ENCODE data around the gene WAPL. TPM values are rescaled to one million over a fixed set of nuclear protein-coding genes. Genes with fewer than 3 reads are reported as not detected.

Gene WAPL
- total and polyA plus RNA-seq, 2 of the 8 experiments (the other 6 are each of a cell fraction or from before 2014, with no cell fraction given), result 12.8 to 48.1 TPM

GRCh38 chr10:86399514-86399878 is 122.1 kb downstream of the WAPL start (continued):
- no peak for TF ChIP-seq SIRT6 (IDR thresholded peaks at IDR 0.05; ENCODE audit: low read length)

Measured in H1 (cell line).